ENCODE data around the gene RNF175.

- TF ChIP-seq SMAD3 (CRISPR knock-in tag; IDR thresholded peaks at IDR 0.05; ENCODE audit: borderline replicate concordance) = no peak
- no peak for TF ChIP-seq NFYB (CRISPR knock-in tag; conservative IDR thresholded peaks at IDR 0.05; ENCODE audit: low read depth)
- TF ChIP-seq KAT7 (CRISPR knock-in tag; IDR thresholded peaks at IDR 0.05; ENCODE audit: borderline replicate concordance) = no peak
- TF ChIP-seq USF2 (CRISPR knock-in tag; IDR thresholded peaks at IDR 0.05) = no peak
- TF ChIP-seq E2F5 (CRISPR knock-in tag; IDR thresholded peaks at IDR 0.05) = no peak
- no peak for TF ChIP-seq ARID4B (CRISPR knock-in tag; IDR thresholded peaks at IDR 0.05; ENCODE audit: borderline replicate concordance)
- TF ChIP-seq, protein P1, sequence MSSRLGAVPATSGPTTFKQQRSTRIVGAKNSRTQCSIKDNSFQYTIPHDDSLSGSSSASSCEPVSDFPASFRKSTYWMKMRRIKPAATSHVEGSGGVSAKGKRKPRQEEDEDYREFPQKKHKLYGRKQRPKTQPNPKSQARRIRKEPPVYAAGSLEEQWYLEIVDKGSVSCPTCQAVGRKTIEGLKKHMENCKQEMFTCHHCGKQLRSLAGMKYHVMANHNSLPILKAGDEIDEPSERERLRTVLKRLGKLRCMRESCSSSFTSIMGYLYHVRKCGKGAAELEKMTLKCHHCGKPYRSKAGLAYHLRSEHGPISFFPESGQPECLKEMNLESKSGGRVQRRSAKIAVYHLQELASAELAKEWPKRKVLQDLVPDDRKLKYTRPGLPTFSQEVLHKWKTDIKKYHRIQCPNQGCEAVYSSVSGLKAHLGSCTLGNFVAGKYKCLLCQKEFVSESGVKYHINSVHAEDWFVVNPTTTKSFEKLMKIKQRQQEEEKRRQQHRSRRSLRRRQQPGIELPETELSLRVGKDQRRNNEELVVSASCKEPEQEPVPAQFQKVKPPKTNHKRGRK (CRISPR knock-in tag; IDR thresholded peaks at IDR 0.05; ENCODE audit: borderline replicate concordance) = no peak
Observed at GRCh38 chr4:153798420-153798819, 38.6 kb upstream of the RNF175 start.
